ENCODE measurements around the gene OLIG3.

Gene OLIG3

GRCh38 chr6:137494281-137494987 lies at the start of gene OLIG3:
Gene OLIG3, minus strand, starts transcription at chr6:137494394. Its CDS starts 224 bp downstream, at chr6:137494170.
- DNase-seq, result peak; percentile 54

- no peak for DNase-seq
Measured at GRCh38 chr6:137543114-137543513, 48.9 kb upstream of the OLIG3 start.

- no peak for DNase-seq
Measured at GRCh38 chr6:137542713-137543112, 48.5 kb upstream of the OLIG3 start.

GRCh38 chr6:137541534-137542063 lies 47.4 kb upstream of the OLIG3 start:
- no peak for DNase-seq

- no peak for DNase-seq
Measured at GRCh38 chr6:137536104-137536773, 42.0 kb upstream of the OLIG3 start.

GRCh38 chr6:137531376-137532092 lies 37.3 kb upstream of the OLIG3 start:
- no peak for DNase-seq

- no peak for DNase-seq
Measured at GRCh38 chr6:137530404-137530803, 36.2 kb upstream of the OLIG3 start.

GRCh38 chr6:137522831-137523230 lies 28.6 kb upstream of the OLIG3 start:
- no peak for DNase-seq

GRCh38 chr6:137522198-137522798 lies 28.1 kb upstream of the OLIG3 start:
- no peak for DNase-seq

GRCh38 chr6:137520520-137520919 lies 26.3 kb upstream of the OLIG3 start:
- no peak for DNase-seq

GRCh38 chr6:137519629-137520176 lies 25.5 kb upstream of the OLIG3 start:
- DNase-seq, result no peak

GRCh38 chr6:137518386-137518983 lies 24.3 kb upstream of the OLIG3 start:
- no peak for DNase-seq

- DNase-seq, result no peak
Measured at GRCh38 chr6:137514418-137514817, 20.2 kb upstream of the OLIG3 start.

- DNase-seq, result no peak
Measured at GRCh38 chr6:137512757-137513605, 18.8 kb upstream of the OLIG3 start.

GRCh38 chr6:137510923-137511322 lies 16.7 kb upstream of the OLIG3 start:
- no peak for DNase-seq

GRCh38 chr6:137498481-137499190 lies 4.4 kb upstream of the OLIG3 start:
- DNase-seq, result no peak

GRCh38 chr6:137497721-137498463 lies 3.7 kb upstream of the OLIG3 start:
- no peak for DNase-seq

- no peak for DNase-seq
Measured at GRCh38 chr6:137496909-137497720, 2.9 kb upstream of the OLIG3 start.

GRCh38 chr6:137496368-137496767 lies 2.2 kb upstream of the OLIG3 start:
- DNase-seq, result no peak

Measured in activated T-cell treated with anti-CD3 and anti-CD28 coated beads for 4 hours (primary cell).